NCI-H2227 (cell line): ENCODE results near the gene GCSH.
"Not testable (repeated sequence)": the region's sequence is repeated elsewhere in the genome, so short reads cannot be mapped to it uniquely, and the experiment has no call there.

Experiments used
- DNase-seq: peaks from one replicate; lab custom pipeline; 2025; ENCODE audit not compliant: unreplicated experiment; lab: John Stamatoyannopoulos, UW

GCSH gene

GRCh38 chr16:81095953-81096714, at the start of gene GCSH:
GCSH (minus strand) TSS chr16:81096395; CDS start chr16:81096278, 117 bp downstream.
- DNase-seq = peak; percentile 97

- no peak for DNase-seq
These were observed 47.8 kb upstream of the GCSH start for GRCh38 chr16:81143921-81144471.

GRCh38 chr16:81142864-81143263, 46.7 kb upstream of the GCSH start:
- no peak for DNase-seq

GRCh38 chr16:81140930-81141780, 45.0 kb upstream of the GCSH start:
- no peak for DNase-seq

GRCh38 chr16:81138831-81139557, 42.8 kb upstream of the GCSH start:
- DNase-seq = no peak

- DNase-seq = no peak
These were observed 41.6 kb upstream of the GCSH start for GRCh38 chr16:81137754-81138153.

GRCh38 chr16:81136390-81137335, 40.5 kb upstream of the GCSH start:
- no peak for DNase-seq

GRCh38 chr16:81130126-81130525, 33.9 kb upstream of the GCSH start:
- DNase-seq = no peak

GRCh38 chr16:81128726-81129524, 32.7 kb upstream of the GCSH start:
- no peak for DNase-seq

GRCh38 chr16:81127051-81127450, 30.9 kb upstream of the GCSH start:
- DNase-seq = no peak

GRCh38 chr16:81123092-81123852, 27.1 kb upstream of the GCSH start:
- no peak for DNase-seq

- DNase-seq = no peak
These were observed 25.3 kb upstream of the GCSH start for GRCh38 chr16:81121474-81121990.

- DNase-seq = no peak
These were observed 21.2 kb upstream of the GCSH start for GRCh38 chr16:81117436-81117835.

- DNase-seq = no peak
These were observed 20.1 kb upstream of the GCSH start for GRCh38 chr16:81116285-81116684.

GRCh38 chr16:81112453-81112852, 16.3 kb upstream of the GCSH start:
- no peak for DNase-seq

GRCh38 chr16:81109274-81109673, 13.1 kb upstream of the GCSH start:
- DNase-seq = not testable (repeated sequence)

- DNase-seq = no peak
These were observed 11.3 kb upstream of the GCSH start for GRCh38 chr16:81107511-81107910.

- DNase-seq = no peak
These were observed 10.8 kb upstream of the GCSH start for GRCh38 chr16:81106826-81107503.
